PFSK-1 (cell line): Measurements from ENCODE around the gene MICU1.

Source experiments
- POLR2AphosphoS5 ChIP-seq: IDR thresholded peaks from 2 replicates; pipeline ENCODE4 v1.6.1; 2012; ENCODE audit warnings: low read depth, mild to moderate bottlenecking, control low read depth, low read length, moderate library complexity
- TF ChIP-seq, protein P1 (sequence below), 2 experiments: IDR thresholded peaks; 2 replicates each; pipeline versions ENCODE4 v1.6.1 to v1.8.0; 2011 to 2012; ENCODE audit warnings: low read depth in 2 of 2, low read length in 2 of 2, control low read depth in 1 of 2, inconsistent platforms in 1 of 2, mild to moderate bottlenecking in 1 of 2, moderate library complexity in 1 of 2; ENCODE audit not compliant: insufficient read depth in 1 of 2

DNA sequence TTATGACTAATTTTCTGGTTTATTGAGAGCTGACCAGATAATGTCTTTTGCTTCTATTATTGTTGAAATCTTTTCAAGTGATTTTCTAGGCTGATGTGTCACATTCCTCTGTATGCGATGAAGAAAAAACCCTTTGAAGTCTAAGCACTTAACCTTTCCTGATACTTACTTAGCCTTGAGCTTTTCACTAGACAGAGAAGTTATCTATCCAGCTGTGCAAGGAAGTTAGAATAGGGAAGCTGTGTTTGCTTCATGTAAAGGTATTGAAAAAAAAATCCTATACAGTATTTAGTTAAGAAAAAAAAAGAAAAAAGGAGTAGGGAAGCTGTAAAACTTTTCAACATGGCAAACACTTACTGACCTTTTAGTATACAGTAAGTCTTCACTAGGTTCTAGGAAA, 153.6 kb downstream of the MICU1 start:
- TF ChIP-seq POLR2AphosphoS5: no peak
- TF ChIP-seq, protein P1, sequence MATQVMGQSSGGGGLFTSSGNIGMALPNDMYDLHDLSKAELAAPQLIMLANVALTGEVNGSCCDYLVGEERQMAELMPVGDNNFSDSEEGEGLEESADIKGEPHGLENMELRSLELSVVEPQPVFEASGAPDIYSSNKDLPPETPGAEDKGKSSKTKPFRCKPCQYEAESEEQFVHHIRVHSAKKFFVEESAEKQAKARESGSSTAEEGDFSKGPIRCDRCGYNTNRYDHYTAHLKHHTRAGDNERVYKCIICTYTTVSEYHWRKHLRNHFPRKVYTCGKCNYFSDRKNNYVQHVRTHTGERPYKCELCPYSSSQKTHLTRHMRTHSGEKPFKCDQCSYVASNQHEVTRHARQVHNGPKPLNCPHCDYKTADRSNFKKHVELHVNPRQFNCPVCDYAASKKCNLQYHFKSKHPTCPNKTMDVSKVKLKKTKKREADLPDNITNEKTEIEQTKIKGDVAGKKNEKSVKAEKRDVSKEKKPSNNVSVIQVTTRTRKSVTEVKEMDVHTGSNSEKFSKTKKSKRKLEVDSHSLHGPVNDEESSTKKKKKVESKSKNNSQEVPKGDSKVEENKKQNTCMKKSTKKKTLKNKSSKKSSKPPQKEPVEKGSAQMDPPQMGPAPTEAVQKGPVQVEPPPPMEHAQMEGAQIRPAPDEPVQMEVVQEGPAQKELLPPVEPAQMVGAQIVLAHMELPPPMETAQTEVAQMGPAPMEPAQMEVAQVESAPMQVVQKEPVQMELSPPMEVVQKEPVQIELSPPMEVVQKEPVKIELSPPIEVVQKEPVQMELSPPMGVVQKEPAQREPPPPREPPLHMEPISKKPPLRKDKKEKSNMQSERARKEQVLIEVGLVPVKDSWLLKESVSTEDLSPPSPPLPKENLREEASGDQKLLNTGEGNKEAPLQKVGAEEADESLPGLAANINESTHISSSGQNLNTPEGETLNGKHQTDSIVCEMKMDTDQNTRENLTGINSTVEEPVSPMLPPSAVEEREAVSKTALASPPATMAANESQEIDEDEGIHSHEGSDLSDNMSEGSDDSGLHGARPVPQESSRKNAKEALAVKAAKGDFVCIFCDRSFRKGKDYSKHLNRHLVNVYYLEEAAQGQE (IDR thresholded peaks at IDR 0.05; ENCODE audit: insufficient read depth in 1 of 2, low read depth in 2 of 2, low read length in 2 of 2): no peak
